GM23338 (cell line): Measurements from ENCODE around the gene CCSER2. TPM values are rescaled to one million over a fixed set of nuclear protein-coding genes. Genes with fewer than 3 reads are reported as not detected.

Experiments
- ATAC-seq: fragments of 200-7000 bp; cut with Tn5 transposase; 3 replicates; pipeline ENCODE4 v1.9.1; 2020
- DNase-seq: peaks from one replicate; pipeline ENCODE4 v3.0.0-alpha.2; 2015; ENCODE audit warnings: low spot score
- H2AFZ ChIP-seq: fragments of 200-600 bp; sonication (generic); 2 replicates; pipeline ENCODE4 v1.8.0; 2016; ENCODE audit warnings: antibody characterized with exemption, mild to moderate bottlenecking, moderate library complexity
- H3F3A ChIP-seq: fragments of 200-600 bp; sonication (generic); replicated peaks from 2 replicates; pipeline ENCODE4 v1.8.0; 2017; ENCODE audit warnings: antibody characterized with exemption, mixed run types, low read depth
- H3K27ac ChIP-seq: fragments of 200-600 bp; sonication (generic); 2 replicates; pipeline ENCODE4 v1.6.1; 2016; ENCODE audit warnings: low read depth
- H3K27me3 ChIP-seq: fragments of 200-600 bp; sonication (generic); 2 replicates; pipeline ENCODE4 v1.8.0; 2016; ENCODE audit warnings: mild to moderate bottlenecking, mixed run types, moderate library complexity; ENCODE audit not compliant: insufficient read depth
- H3K36me3 ChIP-seq: fragments of 200-600 bp; sonication (generic); 2 replicates; pipeline ENCODE4 v1.8.0; 2016; ENCODE audit warnings: mild to moderate bottlenecking; ENCODE audit not compliant: insufficient read depth
- H3K4me1 ChIP-seq: fragments of 200-600 bp; sonication (generic); 2 replicates; pipeline ENCODE4 v1.8.0; 2016; ENCODE audit warnings: mild to moderate bottlenecking, moderate library complexity; ENCODE audit not compliant: insufficient read depth
- H3K4me2 ChIP-seq: fragments of 200-600 bp; sonication (generic); 2 replicates; pipeline ENCODE4 v1.7.1; 2017; ENCODE audit warnings: mixed run types
- H3K4me3 ChIP-seq: fragments of 200-600 bp; sonication (generic); 2 replicates; pipeline ENCODE4 v1.6.1; 2016; ENCODE audit warnings: mixed run types
- H3K79me2 ChIP-seq: fragments of 200-600 bp; sonication (generic); replicated peaks from 2 replicates; pipeline ENCODE4 v1.8.0; 2017; ENCODE audit warnings: mild to moderate bottlenecking; ENCODE audit not compliant: insufficient read depth
- H3K9me2 ChIP-seq: fragments of 200-600 bp; sonication (generic); 2 replicates; pipeline ENCODE4 v1.8.0; 2017; ENCODE audit not compliant: insufficient read depth
- H4K20me1 ChIP-seq: fragments of 200-600 bp; sonication (generic); replicated peaks from 2 replicates; pipeline ENCODE4 v1.8.0; 2017; ENCODE audit warnings: mild to moderate bottlenecking; ENCODE audit not compliant: insufficient read depth
- H3K27ac Mint-ChIP-seq: 2 replicates; pipeline ENCODE4 v1.8.0; 2020; ENCODE audit warnings: inconsistent platforms, mild to moderate bottlenecking, moderate library complexity, mixed read lengths
- H3K27me3 Mint-ChIP-seq: 3 replicates; pipeline ENCODE4 v1.8.0; 2022; ENCODE audit warnings: low read depth, mild to moderate bottlenecking, moderate library complexity, mixed read lengths, inconsistent platforms; ENCODE audit not compliant: insufficient read depth, poor library complexity
- H3K36me3 Mint-ChIP-seq: 3 replicates; pipeline ENCODE4 v1.8.0; 2021; ENCODE audit warnings: low read depth, mild to moderate bottlenecking, inconsistent platforms, moderate library complexity, mixed read lengths
- H3K4me1 Mint-ChIP-seq: 3 replicates; pipeline ENCODE4 v1.8.0; 2020; ENCODE audit warnings: mild to moderate bottlenecking, inconsistent platforms, mixed read lengths
- H3K4me3 Mint-ChIP-seq: 3 replicates; pipeline ENCODE4 v1.8.0; 2021; ENCODE audit warnings: moderate library complexity, mild to moderate bottlenecking, inconsistent platforms, mixed read lengths
- H3K9me3 Mint-ChIP-seq: 3 replicates; pipeline ENCODE4 v1.8.0; 2020; ENCODE audit warnings: moderate library complexity, mild to moderate bottlenecking, inconsistent platforms, mixed read lengths
- CREB1 ChIP-seq: fragments of 250-450 bp; sonication (Bioruptor Pico); IDR thresholded peaks from 2 replicates; pipeline ENCODE4 v1.5.0; 2020; ENCODE audit warnings: low read depth, mild to moderate bottlenecking, moderate library complexity
- CTCF ChIP-seq, 2 experiments: fragments of 200-600 bp in 1 of 2; sonication (generic) in 1 of 2; conservative IDR thresholded peaks; 2 replicates each; pipeline versions ENCODE4 v1.5.1 to v1.6.1; 2016 to 2017; ENCODE audit warnings: antibody characterized with exemption in 2 of 2, low read depth in 2 of 2, mild to moderate bottlenecking in 2 of 2, moderate library complexity in 1 of 2
- ETS1 ChIP-seq: IDR thresholded peaks from 2 replicates; pipeline ENCODE4 v1.6.1; 2016; ENCODE audit warnings: antibody characterized with exemption
- EZH2 ChIP-seq: fragments of 200-600 bp; sonication (generic); IDR thresholded peaks from one replicate; pipeline ENCODE4 v1.8.0; 2017; ENCODE audit warnings: antibody characterized with exemption, mild to moderate bottlenecking, low read depth; ENCODE audit not compliant: unreplicated experiment
- EZH2phosphoT487 ChIP-seq: fragments of 200-600 bp; sonication (generic); IDR thresholded peaks from one replicate; pipeline ENCODE4 v1.8.1; 2018; ENCODE audit warnings: antibody characterized with exemption; ENCODE audit not compliant: unreplicated experiment
- POLR2AphosphoS5 ChIP-seq: IDR thresholded peaks from 2 replicates; pipeline ENCODE4 v1.6.1; 2016; ENCODE audit warnings: antibody characterized with exemption, low read depth
- REST ChIP-seq: IDR thresholded peaks from one replicate; pipeline ENCODE4 v1.6.1; 2018; ENCODE audit warnings: antibody characterized with exemption; ENCODE audit not compliant: unreplicated experiment
- STAT1 ChIP-seq: IDR thresholded peaks from one replicate; pipeline ENCODE4 v1.6.1; 2016; ENCODE audit warnings: antibody characterized with exemption; ENCODE audit not compliant: unreplicated experiment
- ZNF114 ChIP-seq: fragments of 250-450 bp; sonication (Bioruptor Pico); IDR thresholded peaks from 2 replicates; pipeline ENCODE4 v1.5.0; 2020; ENCODE audit warnings: mild to moderate bottlenecking, moderate library complexity
- ZNF331 ChIP-seq: fragments of 250-450 bp; sonication (Bioruptor Pico); IDR thresholded peaks from 2 replicates; pipeline ENCODE4 v1.5.0; 2020; ENCODE audit warnings: low read depth, mild to moderate bottlenecking, moderate library complexity
- polyA plus RNA-seq: library from polyadenylated mRNA; unstranded; fragments of >200 nt; fragmentation: Nextera tagmentation; extraction: Ambion mirVana; gene quantifications from 2 replicates; pipeline ENCODE4 v1.2.1, GENCODE V29; 2016
- total RNA-seq: library from RNA; depleted of rRNA; stranded (reverse); fragments of >200 nt; shearing (Covaris generic); gene quantifications from 2 replicates; pipeline ENCODE4 v1.2.3, GENCODE V29; 2014

The CCSER2 gene
- total and polyA plus RNA-seq, 2 experiments from 2014 or later: 30.6 to 37.2 TPM

GRCh38 chr10:84493361-84493760 lies 165.0 kb downstream of the CCSER2 start (continued):
- TF ChIP-seq CREB1 (CRISPR knock-in tag): no peak
- no peak for TF ChIP-seq CTCF (conservative IDR thresholded peaks at IDR 0.05; ENCODE audit: low read depth in 2 of 2)

GRCh38 chr10:84493951-84494848 lies 165.8 kb downstream of the CCSER2 start:
- Mint-ChIP-seq H3K4me1 (0 out of 3 replicates have a peak, but pooled peaks cover 3% of the 10 kb centered on the region), H3K36me3 (peaks cover 34% of the 10 kb centered on the region), H3K27me3 (no peaks in the 10 kb centered on the region), H3K9me3 (peaks cover 27% of the 10 kb centered on the region), H3K4me3 (no peak overlapping the region), H3K27ac (no peak overlapping the region)
- 0 out of 2 replicates have a peak, but pooled peaks cover 4% of the 10 kb centered on the region for H3K4me1 ChIP-seq
- H3K4me3 ChIP-seq: no peak overlapping the region
- no peaks in the 10 kb centered on the region for H3K27me3 ChIP-seq
- no peak overlapping the region for H2AFZ ChIP-seq
- no peak for TF ChIP-seq ETS1
- no peak for TF ChIP-seq ZNF114
- TF ChIP-seq POLR2AphosphoS5: no peak
- no peak for TF ChIP-seq ZNF331 (CRISPR knock-in tag)
- TF ChIP-seq EZH2phosphoT487: no peak
- no peak for TF ChIP-seq STAT1
- no peak for TF ChIP-seq REST
- TF ChIP-seq EZH2: no peak
- DNase-seq: no peak
- H3K4me2 ChIP-seq: no peak overlapping the region
- no peaks in the 10 kb centered on the region for H3F3A ChIP-seq
- no peak for ATAC-seq
- no peaks in the 10 kb centered on the region for H3K9me2 ChIP-seq
- H3K79me2 ChIP-seq: no peaks in the 10 kb centered on the region
- H4K20me1 ChIP-seq: no peaks in the 10 kb centered on the region
- H3K36me3 ChIP-seq: no peaks in the 10 kb centered on the region; the same call in 1 of the 2 replicates
- no peak overlapping the region for H3K27ac ChIP-seq
